ENCODE results near the gene MYOF.
"Not testable (repeated sequence)": the region's sequence is repeated elsewhere in the genome, so short reads cannot be mapped to it uniquely, and the experiment has no call there.

MYOF gene

GRCh38 chr10:93469454-93469853 is 12.7 kb downstream of the MYOF start:
- TF ChIP-seq POLR2A (IDR thresholded peaks at IDR 0.05; ENCODE audit: low read depth, low read length), result 0 out of 2 replicates have a peak, but pooled peaks have one; percentile 6
- FAIRE-seq (no peak), DNase-seq (ENCODE audit: insufficient read length, low spot score) (no peak)

- peak; percentile 78 for FAIRE-seq
- no peak for TF ChIP-seq POLR2A (IDR thresholded peaks at IDR 0.05; ENCODE audit: low read depth, low read length)
- DNase-seq (ENCODE audit: insufficient read length, low spot score), result peak; percentile 73
Observed at GRCh38 chr10:93468461-93469213, 13.5 kb downstream of the MYOF start.

GRCh38 chr10:93467635-93468034 is 14.5 kb downstream of the MYOF start:
- FAIRE-seq; DNase-seq (ENCODE audit: insufficient read length, low spot score): not testable (repeated sequence)

GRCh38 chr10:93465806-93466675 is 16.1 kb downstream of the MYOF start:
- DNase-seq (ENCODE audit: insufficient read length, low spot score) (peak; percentile 78), FAIRE-seq (peak; percentile 84)
- peak; percentile 23; the same call in 1 of the 2 replicates for TF ChIP-seq POLR2A (IDR thresholded peaks at IDR 0.05; ENCODE audit: low read depth, low read length)

- DNase-seq (ENCODE audit: insufficient read length, low spot score) (no peak), FAIRE-seq (no peak)
- TF ChIP-seq POLR2A (IDR thresholded peaks at IDR 0.05; ENCODE audit: low read depth, low read length), result no peak
Observed at GRCh38 chr10:93464776-93465388, 17.3 kb downstream of the MYOF start.

- no peak for DNase-seq (ENCODE audit: insufficient read length, low spot score)
Observed at GRCh38 chr10:93463723-93464476, 18.2 kb downstream of the MYOF start.

GRCh38 chr10:93462881-93463280 is 19.3 kb downstream of the MYOF start:
- peak; percentile 71 for FAIRE-seq
- DNase-seq (ENCODE audit: insufficient read length, low spot score), result no peak
- no peak for TF ChIP-seq POLR2A (IDR thresholded peaks at IDR 0.05; ENCODE audit: low read depth, low read length)

More at GRCh38 chr10:93463723-93464476, 18.2 kb downstream of the MYOF start:
- FAIRE-seq, result no peak
- no peak for TF ChIP-seq POLR2A (IDR thresholded peaks at IDR 0.05; ENCODE audit: low read depth, low read length)

GRCh38 chr10:93462371-93462770 is 19.8 kb downstream of the MYOF start:
- no peak for DNase-seq (ENCODE audit: insufficient read length, low spot score)
- no peak for TF ChIP-seq POLR2A (IDR thresholded peaks at IDR 0.05; ENCODE audit: low read depth, low read length)
- no peak for FAIRE-seq

- no peak for TF ChIP-seq POLR2A (IDR thresholded peaks at IDR 0.05; ENCODE audit: low read depth, low read length)
- DNase-seq (ENCODE audit: insufficient read length, low spot score), result no peak
- FAIRE-seq, result peak; percentile 23
Observed at GRCh38 chr10:93461807-93462178, 20.3 kb downstream of the MYOF start.

GRCh38 chr10:93461109-93461806 is 20.9 kb downstream of the MYOF start:
- TF ChIP-seq POLR2A (IDR thresholded peaks at IDR 0.05; ENCODE audit: low read depth, low read length), result no peak
- DNase-seq (ENCODE audit: insufficient read length, low spot score), result no peak
- no peak for FAIRE-seq

GRCh38 chr10:93459466-93459865 is 22.7 kb downstream of the MYOF start:
- no peak for FAIRE-seq
- no peak for TF ChIP-seq POLR2A (IDR thresholded peaks at IDR 0.05; ENCODE audit: low read depth, low read length)

GRCh38 chr10:93458821-93459257 is 23.3 kb downstream of the MYOF start:
- FAIRE-seq, result peak; percentile 99
- peak; percentile 39; the same call in 1 of the 2 replicates for TF ChIP-seq POLR2A (IDR thresholded peaks at IDR 0.05; ENCODE audit: low read depth, low read length)
- peak; percentile 81 for DNase-seq (ENCODE audit: insufficient read length, low spot score)

More at GRCh38 chr10:93459466-93459865, 22.7 kb downstream of the MYOF start:
- no peak for DNase-seq (ENCODE audit: insufficient read length, low spot score)

GRCh38 chr10:93457511-93457910 is 24.6 kb downstream of the MYOF start:
- no peak for FAIRE-seq
- no peak for TF ChIP-seq POLR2A (IDR thresholded peaks at IDR 0.05; ENCODE audit: low read depth, low read length)
- DNase-seq (ENCODE audit: insufficient read length, low spot score), result no peak
